ENCODE measurements around the gene FHIT.

The FHIT gene

GRCh38 chr3:60188803-60189202, 1062.4 kb downstream of the FHIT start:
- DNase-seq = no peak

GRCh38 chr3:60187343-60187742, 1063.9 kb downstream of the FHIT start:
- no peak for DNase-seq

GRCh38 chr3:60186359-60186758, 1064.9 kb downstream of the FHIT start:
- DNase-seq = no peak

- DNase-seq = no peak
Observed at GRCh38 chr3:60185161-60185560, 1066.1 kb downstream of the FHIT start.

GRCh38 chr3:60182697-60183096, 1068.6 kb downstream of the FHIT start:
- no peak for DNase-seq

GRCh38 chr3:60178931-60179653, 1072.2 kb downstream of the FHIT start:
- DNase-seq = no peak

GRCh38 chr3:60177726-60178125, 1073.5 kb downstream of the FHIT start:
- DNase-seq = no peak

- DNase-seq = no peak
Observed at GRCh38 chr3:60176614-60177013, 1074.6 kb downstream of the FHIT start.

GRCh38 chr3:60175680-60176079, 1075.6 kb downstream of the FHIT start:
- no peak for DNase-seq

- no peak for DNase-seq
Observed at GRCh38 chr3:60169755-60170154, 1081.5 kb downstream of the FHIT start.

GRCh38 chr3:60167186-60167585, 1084.1 kb downstream of the FHIT start:
- DNase-seq = no peak

- no peak for DNase-seq
Observed at GRCh38 chr3:60160822-60161748, 1090.2 kb downstream of the FHIT start.

- DNase-seq = peak in 1 of 2 experiments; percentile 65
Observed at GRCh38 chr3:60160111-60160821, 1091.0 kb downstream of the FHIT start.

GRCh38 chr3:60158035-60158434, 1093.2 kb downstream of the FHIT start:
- no peak for DNase-seq

GRCh38 chr3:60154011-60154410, 1097.2 kb downstream of the FHIT start:
- no peak for DNase-seq

- DNase-seq = no peak
Observed at GRCh38 chr3:60153221-60153999, 1097.8 kb downstream of the FHIT start.

- DNase-seq = no peak
Observed at GRCh38 chr3:60149501-60149900, 1101.8 kb downstream of the FHIT start.

- DNase-seq = no peak
Observed at GRCh38 chr3:60147249-60147950, 1103.9 kb downstream of the FHIT start.

- DNase-seq = no peak
Observed at GRCh38 chr3:60146121-60146520, 1105.1 kb downstream of the FHIT start.

GRCh38 chr3:60144071-60144470, 1107.2 kb downstream of the FHIT start:
- no peak for DNase-seq

GRCh38 chr3:60142009-60142408, 1109.2 kb downstream of the FHIT start:
- DNase-seq = no peak

- DNase-seq = no peak
Observed at GRCh38 chr3:60140160-60140559, 1111.1 kb downstream of the FHIT start.

All from NCI-H524 (cell line).